Measurements from ENCODE around the gene CAT.

Gene CAT

DNA sequence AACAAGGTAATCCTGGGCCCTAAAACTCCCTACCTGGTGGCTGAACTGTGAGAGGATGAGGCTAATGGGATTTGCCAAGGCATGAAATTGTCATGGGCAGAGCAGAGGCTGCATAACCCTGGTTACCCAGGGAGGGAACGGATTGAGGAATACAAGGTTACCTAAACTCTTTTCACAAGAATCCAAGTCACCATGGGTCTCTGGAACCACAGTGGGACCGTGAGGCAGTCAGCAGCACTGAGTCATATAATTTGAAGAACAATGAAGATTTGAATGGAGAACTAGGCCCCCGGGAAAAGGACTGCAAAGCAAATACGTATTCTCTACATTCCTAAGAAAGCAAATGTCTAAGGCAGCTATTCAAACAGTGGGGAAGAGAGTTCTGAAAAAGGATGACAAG lies 19.8 kb downstream of the CAT start:
- H4K20me1 ChIP-seq (ENCODE audit: insufficient read depth, low read length), result no peaks in the 10 kb centered on the region
- no peaks in the 10 kb centered on the region for H3F3A ChIP-seq (ENCODE audit: insufficient read depth, low read length)
- H3K79me2 ChIP-seq (ENCODE audit: low read length), result no peaks in the 10 kb centered on the region
- no peaks in the 10 kb centered on the region for H3K4me1 ChIP-seq (ENCODE audit: low read length)
- H3K36me3 ChIP-seq (replicated peaks; ENCODE audit: insufficient read depth, low read length), result no peaks in the 10 kb centered on the region
- no peaks in the 10 kb centered on the region for H3K9me3 ChIP-seq (replicated peaks; ENCODE audit: insufficient read depth, low read length)
- H3K4me2 ChIP-seq (ENCODE audit: low read depth, low read length), result no peak overlapping the region
- no peak overlapping the region for H3K4me3 ChIP-seq (ENCODE audit: low read length)
- H3K9ac ChIP-seq (ENCODE audit: low read length), result no peak overlapping the region
- H3K9me2 ChIP-seq (replicated peaks; ENCODE audit: insufficient read depth, low read length), result no peaks in the 10 kb centered on the region
- DNase-seq, result no peak
- H3K27me3 ChIP-seq (replicated peaks; ENCODE audit: insufficient read depth, low read length), result no peaks in the 10 kb centered on the region
- H3K27ac ChIP-seq (ENCODE audit: low read length), result no peak overlapping the region
- H2AFZ ChIP-seq (ENCODE audit: low read length), result no peak overlapping the region
- no peak for TF ChIP-seq EZH2phosphoT487 (IDR thresholded peaks at IDR 0.05; ENCODE audit: low read length)
- TF ChIP-seq CTCF (IDR thresholded peaks at IDR 0.05; ENCODE audit: low read length), result no peak
- TF ChIP-seq EZH2 (optimal IDR thresholded peaks at IDR 0.05; ENCODE audit: low read depth, low read length), result no peak

DNA sequence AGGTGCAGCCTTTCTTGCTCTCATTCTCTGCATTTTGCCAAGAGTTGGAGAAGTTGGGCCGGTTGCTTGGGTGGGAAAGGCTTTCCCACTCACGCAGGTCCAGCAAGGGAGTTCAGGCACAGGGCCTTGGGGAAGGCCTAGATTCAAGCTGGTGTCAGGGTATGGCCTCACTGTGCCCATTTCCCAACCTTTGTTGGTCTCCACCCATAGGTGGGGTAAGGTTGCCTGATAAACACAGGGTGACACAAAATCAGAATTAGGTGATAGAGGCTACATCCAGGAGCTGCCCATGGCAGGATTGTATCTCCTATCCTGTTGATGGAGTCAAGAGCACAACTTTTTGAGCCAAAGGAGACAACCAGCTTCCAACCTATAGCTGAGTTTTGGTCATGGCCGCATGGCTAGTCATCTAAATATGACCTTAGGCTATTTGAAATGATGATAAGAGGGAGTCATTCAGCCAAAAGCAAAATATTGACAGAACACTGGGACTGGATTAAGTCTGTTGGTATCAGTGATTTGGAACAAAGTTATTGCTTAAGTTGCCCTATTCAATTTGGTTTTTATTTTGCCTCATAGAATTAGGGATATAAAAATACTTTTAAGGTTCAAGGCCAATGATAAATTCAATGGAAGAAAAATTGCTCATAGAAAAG lies 20.9 kb downstream of the CAT start:
- no peaks in the 10 kb centered on the region for H3K27me3 ChIP-seq (replicated peaks; ENCODE audit: insufficient read depth, low read length)
- H3K4me3 ChIP-seq (ENCODE audit: low read length), result no peak overlapping the region
- H3K4me2 ChIP-seq (ENCODE audit: low read depth, low read length), result no peak overlapping the region
- no peaks in the 10 kb centered on the region for H3F3A ChIP-seq (ENCODE audit: insufficient read depth, low read length)
- H2AFZ ChIP-seq (ENCODE audit: low read length), result no peak overlapping the region
- H3K9ac ChIP-seq (ENCODE audit: low read length), result no peak overlapping the region
- TF ChIP-seq EZH2phosphoT487 (IDR thresholded peaks at IDR 0.05; ENCODE audit: low read length), result no peak
- no peak for TF ChIP-seq EZH2 (optimal IDR thresholded peaks at IDR 0.05; ENCODE audit: low read depth, low read length)
- TF ChIP-seq CTCF (IDR thresholded peaks at IDR 0.05; ENCODE audit: low read length), result no peak
- no peaks in the 10 kb centered on the region for H3K9me3 ChIP-seq (replicated peaks; ENCODE audit: insufficient read depth, low read length)
- H3K27ac ChIP-seq (ENCODE audit: low read length), result no peak overlapping the region
- no peaks in the 10 kb centered on the region for H4K20me1 ChIP-seq (ENCODE audit: insufficient read depth, low read length)
- H3K4me1 ChIP-seq (ENCODE audit: low read length), result no peaks in the 10 kb centered on the region
- no peak for DNase-seq
- H3K79me2 ChIP-seq (ENCODE audit: low read length), result no peaks in the 10 kb centered on the region
- no peaks in the 10 kb centered on the region for H3K9me2 ChIP-seq (replicated peaks; ENCODE audit: insufficient read depth, low read length)
- H3K36me3 ChIP-seq (replicated peaks; ENCODE audit: insufficient read depth, low read length), result no peaks in the 10 kb centered on the region

GRCh38 chr11:34460278-34460677 lies 21.5 kb downstream of the CAT start:
- TF ChIP-seq EZH2phosphoT487 (IDR thresholded peaks at IDR 0.05; ENCODE audit: low read length) (no peak), CTCF (IDR thresholded peaks at IDR 0.05; ENCODE audit: low read length) (no peak)
- no peaks in the 10 kb centered on the region for H3K79me2 ChIP-seq (ENCODE audit: low read length)
- H3K4me1 ChIP-seq (ENCODE audit: low read length), result no peaks in the 10 kb centered on the region
- H3K9me3 ChIP-seq (replicated peaks; ENCODE audit: insufficient read depth, low read length), result no peaks in the 10 kb centered on the region
- DNase-seq, result no peak
- no peaks in the 10 kb centered on the region for H3K27me3 ChIP-seq (replicated peaks; ENCODE audit: insufficient read depth, low read length)
- H4K20me1 ChIP-seq (ENCODE audit: insufficient read depth, low read length), result no peaks in the 10 kb centered on the region
- no peaks in the 10 kb centered on the region for H3F3A ChIP-seq (ENCODE audit: insufficient read depth, low read length)
- H3K36me3 ChIP-seq (replicated peaks; ENCODE audit: insufficient read depth, low read length), result no peaks in the 10 kb centered on the region
- no peak overlapping the region for H3K4me2 ChIP-seq (ENCODE audit: low read depth, low read length)
- H3K9ac ChIP-seq (ENCODE audit: low read length), result no peak overlapping the region
- no peak overlapping the region for H2AFZ ChIP-seq (ENCODE audit: low read length)
- H3K4me3 ChIP-seq (ENCODE audit: low read length), result no peak overlapping the region
- no peak overlapping the region for H3K27ac ChIP-seq (ENCODE audit: low read length)
- no peaks in the 10 kb centered on the region for H3K9me2 ChIP-seq (replicated peaks; ENCODE audit: insufficient read depth, low read length)

All from MM.1S (cell line).